Stimulated activated CD8-positive, alpha-beta memory T cell treated with anti-CD3 and anti-CD28 coated beads, Interleukin-4, amount 100 ng/mL, for 1 hour (primary cell): ENCODE data around the gene OR10G3.
A peak's percentile ranks its signal among the peaks of the same experiment; 100 is the strongest.

Source experiments
- DNase-seq, 2 donors: peaks; one replicate each; pipeline ENCODE4 v3.0.0-alpha.2; 2020; ENCODE audit warnings: low read depth in 2 of 2, low spot score in 1 of 2

Gene OR10G3

DNA sequence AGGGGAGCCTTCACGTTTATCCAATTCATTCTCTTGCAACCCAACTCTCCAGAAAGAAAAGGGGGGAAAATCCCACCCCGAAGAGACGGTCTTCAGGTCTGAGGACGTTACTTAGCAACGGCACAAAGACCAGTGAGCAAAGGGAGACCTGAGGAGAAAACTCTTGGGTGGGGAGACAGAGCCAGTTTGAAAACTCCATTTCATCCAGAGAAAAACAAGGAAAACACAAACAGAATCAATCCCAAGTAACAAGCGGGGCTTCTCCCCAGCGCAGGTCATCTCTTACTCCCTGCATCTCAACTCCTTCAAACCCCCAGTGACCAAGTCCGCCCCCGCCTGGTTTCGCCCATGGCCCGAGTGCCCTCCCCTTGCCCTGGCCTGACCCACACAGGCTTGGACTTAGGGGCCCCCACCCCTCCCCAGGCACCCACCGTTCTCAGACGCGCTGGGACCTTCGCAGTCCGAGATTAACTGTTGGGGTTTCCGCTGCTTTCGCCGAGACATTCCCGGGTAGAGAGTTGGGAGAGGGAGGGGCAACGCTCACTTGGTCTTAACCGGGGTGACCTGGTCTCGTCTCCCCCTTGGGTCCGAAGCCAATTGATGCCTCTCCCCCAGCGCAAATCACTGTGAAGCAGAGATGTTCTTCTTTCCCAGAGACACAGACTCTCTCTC, 43.3 kb downstream of the OR10G3 start:
- DNase-seq: no peak

DNA sequence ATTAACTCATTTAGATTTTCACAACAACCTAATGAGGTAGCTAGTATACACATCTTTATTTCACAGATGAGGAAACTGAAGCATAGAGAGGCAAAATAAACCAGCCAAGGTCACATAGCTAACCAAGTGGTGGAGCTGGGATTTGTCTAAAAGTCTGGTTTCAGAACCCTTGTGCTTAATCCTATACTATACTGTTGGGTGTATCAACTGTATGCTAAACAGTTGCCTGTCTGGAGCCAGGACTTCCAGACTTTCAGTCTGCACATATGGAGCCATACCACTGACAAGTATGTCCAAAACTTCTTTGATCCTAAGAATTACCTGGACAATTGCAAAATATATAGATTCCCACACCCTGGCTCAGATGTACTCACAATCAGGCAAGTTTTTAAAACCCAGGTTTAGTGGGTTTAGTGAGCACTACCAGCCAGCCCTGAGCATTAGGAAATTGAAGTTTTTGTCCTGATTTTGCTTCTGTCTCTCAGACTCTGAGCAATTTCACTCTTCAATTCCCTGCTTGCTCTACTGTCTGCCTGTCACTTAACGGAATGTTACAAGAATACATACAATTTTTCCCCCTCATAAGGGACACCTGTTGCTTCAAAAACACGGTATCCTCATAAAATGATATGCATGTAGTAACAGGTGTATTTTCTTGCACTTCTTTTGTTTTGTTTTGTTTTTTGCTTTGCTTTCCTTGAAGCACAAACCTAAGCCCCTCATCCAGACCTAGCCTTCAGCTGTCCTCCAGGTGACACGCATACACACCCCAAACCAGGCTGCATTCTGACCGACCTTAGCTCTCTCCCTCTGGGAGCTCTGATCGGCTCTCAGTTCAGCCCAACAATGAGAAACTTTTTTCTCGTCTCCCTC, 44.1 kb downstream of the OR10G3 start:
- no peak for DNase-seq

DNA sequence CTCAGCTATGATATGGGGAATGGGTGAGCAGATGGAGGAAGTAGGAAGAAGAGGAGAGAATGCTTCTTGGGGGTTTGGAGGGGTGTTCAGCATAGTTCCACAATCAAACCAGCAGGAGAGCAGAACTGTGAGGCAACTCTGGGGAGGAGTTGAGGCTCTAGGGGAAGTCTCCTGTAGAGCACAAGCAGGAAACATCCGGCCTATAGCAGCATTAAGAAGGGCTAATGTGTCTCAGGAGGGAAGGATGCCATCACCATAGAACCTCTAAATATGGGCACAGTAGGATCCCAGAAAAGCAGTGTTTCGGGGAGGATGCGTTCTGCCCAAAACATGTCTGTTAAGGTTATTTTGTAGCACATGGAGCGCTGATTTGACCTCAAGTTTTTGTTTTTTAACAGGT, 45.3 kb downstream of the OR10G3 start:
- DNase-seq: no peak

DNA sequence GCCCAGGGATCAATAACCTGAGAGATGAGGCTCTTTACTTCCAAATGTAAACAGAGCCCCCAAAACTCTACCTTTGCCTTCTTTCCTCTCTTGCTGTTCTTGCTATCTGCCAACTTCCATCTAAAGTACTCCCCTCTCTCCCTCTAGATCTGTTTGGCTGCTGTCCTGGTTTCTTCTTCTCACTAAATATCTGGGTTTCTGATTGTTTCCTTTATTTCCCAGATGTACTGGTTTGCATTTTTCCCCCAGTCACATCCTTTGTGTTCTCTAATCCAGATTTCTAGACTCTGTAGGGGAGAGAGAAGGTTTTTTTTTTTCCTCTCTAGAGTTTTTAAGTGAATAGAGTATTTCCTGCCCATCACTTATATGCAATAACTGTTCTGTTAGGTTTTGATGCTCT, 46.6 kb downstream of the OR10G3 start:
- DNase-seq: no peak

DNA sequence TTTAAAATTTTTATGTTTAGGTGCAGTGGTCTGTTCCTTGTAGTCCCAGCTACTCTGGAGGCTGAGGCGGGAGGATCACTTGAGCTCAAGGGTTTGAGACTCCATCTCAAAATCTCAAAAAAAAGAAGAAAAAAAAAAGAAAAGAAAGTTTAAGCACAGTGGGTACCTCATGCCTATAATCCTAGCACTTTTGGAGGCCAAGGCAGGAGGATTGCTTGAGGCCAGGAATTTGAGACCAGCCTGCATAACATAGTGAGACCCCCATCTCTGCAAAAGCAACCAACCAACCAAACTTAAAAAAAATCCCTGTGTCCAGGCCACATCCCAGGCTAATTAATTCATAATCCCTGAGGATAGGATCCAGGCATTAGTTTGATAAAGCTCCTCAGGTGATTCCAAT, 50.4 kb downstream of the OR10G3 start:
- no peak for DNase-seq

DNA sequence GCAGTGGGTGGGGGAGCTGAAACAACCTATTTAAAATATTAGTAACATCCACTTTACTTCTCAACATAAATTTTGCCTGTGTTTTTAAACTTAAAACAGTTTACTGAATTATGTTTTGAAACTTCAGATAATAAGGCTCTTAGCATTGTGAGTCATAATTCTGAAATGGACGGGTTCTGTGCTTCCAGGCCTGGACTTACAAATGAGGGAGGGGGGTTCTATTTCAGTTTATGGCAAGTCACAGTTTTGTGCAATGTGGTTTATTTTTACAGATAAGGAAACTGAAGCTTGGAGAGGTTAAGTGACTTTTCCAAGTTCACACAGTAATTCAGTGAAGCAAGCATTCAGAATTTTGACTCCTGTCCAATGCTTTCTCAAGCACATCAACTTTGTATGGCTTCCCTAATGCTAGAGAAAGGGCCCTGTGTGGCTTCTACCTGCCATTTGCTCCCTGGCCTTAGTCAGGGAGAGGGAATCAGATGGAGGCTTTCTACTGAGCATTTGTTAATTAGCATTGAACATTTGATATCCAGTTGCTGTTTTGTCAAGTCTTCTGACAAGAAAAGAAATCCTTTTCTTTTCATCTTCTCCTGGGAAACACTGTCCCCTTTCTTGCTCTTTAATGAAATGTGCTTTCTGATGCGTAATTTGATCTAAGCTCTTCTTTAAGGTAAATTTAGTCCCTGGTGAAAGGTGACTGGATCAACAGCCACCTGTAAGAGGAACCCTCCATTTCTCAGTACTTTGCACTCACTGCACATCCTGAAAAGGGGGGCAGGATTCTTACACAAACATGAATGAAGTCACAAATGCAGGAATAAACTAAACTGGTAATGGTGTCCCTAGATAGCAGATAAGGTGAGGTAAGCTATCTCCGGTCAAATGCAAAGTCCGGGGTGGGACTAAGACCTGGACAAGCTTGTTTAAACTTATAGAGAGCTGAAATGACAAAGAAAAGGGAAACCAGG, 51.2 kb downstream of the OR10G3 start:
- DNase-seq: no peak

DNA sequence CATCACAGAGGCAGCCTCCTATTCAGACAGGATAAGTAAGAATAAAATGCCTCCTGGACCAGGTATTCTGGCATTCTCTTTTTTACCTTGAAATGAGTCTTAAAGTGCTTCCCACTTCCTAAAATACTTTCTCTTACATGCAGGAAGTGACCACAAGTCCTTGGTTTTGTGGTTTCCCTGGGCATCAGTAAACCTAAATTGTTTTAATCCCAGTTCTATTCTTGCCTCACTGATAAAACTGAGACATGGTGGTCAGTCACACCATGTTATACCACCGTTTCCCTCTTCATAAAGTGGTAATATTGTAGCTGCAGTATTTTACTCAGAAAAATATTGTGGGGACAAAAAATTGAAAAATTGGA, 52.6 kb downstream of the OR10G3 start:
- DNase-seq: no peak

DNA sequence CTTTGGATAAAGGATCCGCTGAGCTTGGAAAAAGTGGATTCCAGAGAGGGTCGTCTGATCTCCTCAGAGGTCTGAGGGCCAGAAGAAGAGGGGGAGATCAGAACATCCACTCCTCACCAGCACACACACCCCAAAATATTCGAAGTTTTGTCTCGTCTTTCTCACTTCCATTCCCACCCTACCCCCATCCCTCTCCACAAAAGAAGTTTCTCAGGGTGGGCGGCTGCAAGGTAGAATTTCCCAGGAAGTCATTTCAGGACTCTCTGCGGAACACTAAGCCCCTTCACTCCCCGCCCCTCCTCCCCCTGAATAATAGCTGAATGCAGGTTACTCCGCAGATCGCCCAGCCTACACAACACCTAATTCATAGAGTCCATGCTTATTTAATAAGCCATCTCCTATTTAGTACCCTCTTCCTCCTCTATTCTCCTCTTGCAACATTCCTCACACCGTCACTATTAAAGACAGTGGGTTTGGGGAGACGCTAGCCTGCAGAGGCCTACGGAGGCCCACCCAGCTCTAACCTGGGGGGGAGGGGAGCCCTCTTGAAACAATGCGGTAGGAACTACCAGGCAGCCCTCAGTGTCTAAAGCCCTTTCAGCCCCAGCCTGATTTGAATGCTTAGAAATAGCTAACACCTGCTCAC, 53.1 kb downstream of the OR10G3 start:
- DNase-seq: no peak

DNA sequence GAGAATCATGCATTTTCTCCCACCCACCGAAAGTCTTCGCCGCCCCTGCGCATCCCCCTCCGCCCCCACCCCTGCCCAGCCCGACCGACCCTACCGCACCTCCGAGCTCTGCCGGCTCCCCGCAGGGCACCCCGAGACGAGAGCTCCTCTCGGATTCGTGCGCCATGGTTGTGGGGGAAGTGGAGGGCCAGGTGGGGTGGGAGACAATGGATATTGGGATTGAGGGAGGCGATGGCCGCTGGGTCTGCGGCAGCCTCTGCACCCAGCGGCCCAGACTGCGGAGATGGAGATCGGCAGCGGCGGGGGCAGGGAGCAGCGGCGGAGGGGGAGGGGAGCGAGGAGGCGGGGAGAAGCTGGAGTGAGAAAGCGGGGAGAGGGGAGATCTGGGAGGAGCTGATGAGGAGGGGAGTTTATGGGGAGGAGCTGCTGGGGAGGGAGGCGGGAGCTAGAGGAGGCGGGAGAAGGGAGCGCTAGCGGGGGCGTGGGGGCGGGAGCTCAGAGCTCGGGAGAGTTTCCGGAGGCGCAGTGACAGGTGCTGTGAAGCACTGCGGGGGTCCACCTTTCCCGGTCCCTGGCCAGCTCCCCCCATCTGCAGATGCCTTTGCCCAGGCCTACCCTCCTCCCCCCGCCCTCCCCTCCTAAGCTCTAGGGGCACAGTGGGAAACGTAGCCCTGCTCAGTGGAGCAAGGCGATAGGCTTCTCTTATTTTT, 53.8 kb downstream of the OR10G3 start, which contains the start of gene SALL2:
SALL2 (minus strand) TSS at position 385 of the 710 bp plus-strand sequence; CDS start at position 166, 219 bp downstream.
- DNase-seq: peak; percentile 14 to 30

DNA sequence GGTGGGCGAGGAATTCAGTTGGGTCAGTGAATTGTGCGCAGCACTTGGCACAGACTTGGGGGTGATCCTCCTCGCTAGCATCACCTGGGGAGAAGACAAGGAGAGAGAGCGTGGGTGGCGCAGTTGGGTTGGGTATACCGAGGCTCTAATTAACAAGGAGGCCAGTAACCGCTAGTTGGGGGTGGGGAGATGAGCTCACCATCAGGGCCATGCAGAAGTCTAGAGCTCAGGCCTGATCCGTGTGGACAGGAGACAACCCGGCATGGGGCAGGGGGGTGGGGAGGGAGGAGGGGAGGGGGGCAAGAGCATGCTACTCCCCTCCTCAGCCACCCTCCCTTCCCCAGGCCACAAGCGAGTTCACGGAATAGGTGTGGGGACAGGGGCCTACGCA, 54.3 kb downstream of the OR10G3 start:
- DNase-seq: no peak

DNA sequence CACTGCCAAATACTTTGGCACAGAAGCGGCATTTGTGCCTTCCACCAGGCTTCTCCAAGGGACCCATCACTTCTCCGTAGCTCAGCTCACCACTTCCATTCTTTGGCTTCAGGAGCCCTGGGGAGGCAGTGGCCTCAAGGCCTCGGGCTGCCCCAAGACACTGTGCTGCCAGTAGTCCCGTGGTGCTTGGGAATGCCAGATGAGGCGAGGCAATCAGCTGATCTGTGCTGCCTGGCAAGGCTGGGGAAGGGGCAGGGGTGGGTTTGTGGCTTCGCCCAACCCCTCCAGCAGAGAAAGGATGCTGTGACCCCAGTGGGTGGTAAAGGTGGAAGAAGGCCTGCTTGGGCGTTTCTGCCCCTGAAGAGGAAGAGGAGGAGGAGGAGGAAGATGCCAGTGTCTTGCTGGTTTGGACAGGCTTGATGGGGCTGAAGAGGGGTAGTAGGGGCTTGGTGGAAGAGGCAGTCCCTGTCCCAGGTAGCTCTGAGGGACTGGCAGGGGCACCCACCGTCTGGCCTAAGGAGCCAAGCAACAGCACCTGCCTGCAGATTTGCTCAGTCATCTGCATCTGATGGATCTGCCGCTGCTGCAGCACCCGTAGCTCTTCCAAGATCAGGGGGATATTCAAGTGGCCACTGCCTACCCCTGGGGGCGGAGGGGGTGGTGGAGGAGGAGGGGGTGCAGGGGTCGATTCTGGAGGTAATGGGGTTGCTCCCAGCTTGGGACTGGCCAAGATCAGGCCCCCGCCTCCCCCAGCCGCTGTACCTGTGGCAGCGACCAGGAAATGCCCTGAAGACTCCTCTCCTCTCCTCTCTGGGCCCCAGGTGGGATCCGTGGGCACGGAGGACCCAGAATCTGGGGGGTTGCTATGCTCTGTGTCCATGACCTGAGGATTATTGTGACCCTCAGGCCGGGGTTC, 55.0 kb downstream of the OR10G3 start:
- DNase-seq: no peak

DNA sequence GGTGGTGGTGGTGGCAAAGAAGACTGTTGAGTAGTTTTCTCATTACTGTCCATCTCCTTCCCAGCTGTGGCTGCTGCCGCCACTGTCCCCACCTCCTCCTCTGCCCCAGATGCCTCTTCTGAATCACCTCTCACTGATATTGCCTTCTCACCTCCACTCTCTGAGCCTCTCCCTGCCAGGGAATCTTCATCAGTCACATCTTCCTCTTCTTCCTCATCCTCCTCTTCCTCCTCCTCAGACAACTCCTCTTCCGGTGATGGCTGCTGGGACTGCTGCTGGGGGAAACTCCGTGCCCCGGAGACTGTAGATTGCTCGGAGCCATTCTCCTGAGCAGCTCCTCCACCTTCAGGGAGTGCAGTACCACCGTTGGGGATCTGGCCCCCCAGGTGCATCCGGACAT, 56.7 kb downstream of the OR10G3 start:
- DNase-seq: no peak

DNA sequence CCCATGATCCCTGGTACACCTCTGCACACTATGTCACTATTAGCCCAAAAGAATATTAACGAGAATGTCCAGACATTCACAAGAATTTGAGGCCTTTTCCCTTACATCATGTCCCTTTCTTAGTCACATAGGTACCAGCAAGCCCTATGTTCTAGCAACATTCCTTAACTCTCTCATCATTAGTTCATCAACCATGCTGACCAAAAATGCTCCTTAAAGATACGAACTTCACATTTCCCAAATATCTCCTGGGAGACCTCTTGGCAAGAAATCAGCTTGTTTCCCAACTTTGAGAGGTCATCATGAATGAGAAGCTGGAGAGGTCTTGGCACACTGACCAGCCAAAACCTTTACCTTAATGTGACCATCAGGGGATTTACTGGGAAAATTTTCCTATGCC, 58.4 kb downstream of the OR10G3 start:
- DNase-seq: no peak

DNA sequence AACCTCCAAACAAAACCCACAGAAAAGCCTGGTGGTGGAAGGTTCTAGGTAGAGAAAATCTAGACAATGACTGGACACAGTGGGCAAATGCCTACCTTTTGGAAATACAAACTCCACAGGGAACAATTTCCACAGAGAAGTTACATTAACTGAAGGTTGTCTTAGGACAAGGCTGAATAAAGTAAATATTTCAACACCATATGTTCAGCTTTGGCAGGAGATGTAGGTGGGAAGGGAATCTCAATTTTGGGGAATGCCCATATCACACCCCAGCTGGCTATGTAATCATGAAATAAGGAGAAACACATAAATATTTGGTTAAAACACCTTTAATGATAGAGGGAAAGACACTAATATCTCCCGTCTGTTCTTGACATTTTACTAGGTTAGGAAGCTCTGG, 59.1 kb downstream of the OR10G3 start:
- no peak for DNase-seq

DNA sequence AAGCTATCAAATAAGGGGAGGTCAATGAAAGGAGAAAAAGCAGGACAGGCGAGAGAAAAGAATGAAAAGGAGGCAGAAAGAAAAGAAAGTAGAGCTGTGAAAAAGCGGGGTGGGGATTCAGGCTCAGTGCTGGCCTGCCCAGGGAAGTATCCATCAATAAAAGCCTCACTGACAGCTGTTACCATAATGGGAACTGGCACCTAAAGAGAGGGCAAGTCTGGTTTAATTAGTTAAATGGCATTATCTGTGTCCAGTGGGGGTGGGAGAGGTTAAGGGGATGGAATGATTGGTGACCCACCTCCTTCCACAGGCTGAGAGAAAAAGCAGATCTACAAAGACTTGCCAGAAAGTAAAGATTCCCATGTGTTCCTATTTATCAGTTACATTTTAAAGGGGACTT, 61.2 kb downstream of the OR10G3 start:
- DNase-seq: no peak
